ENCODE data around the gene TMEM234. TPM values are rescaled to one million over a fixed set of nuclear protein-coding genes. Genes with fewer than 3 reads are reported as not detected.

The TMEM234 gene
- total and polyA plus RNA-seq, 2 of the 13 experiments (the other 11 are each of a cell fraction or from before 2014, with no cell fraction given): 6.1 to 9.0 TPM

DNA sequence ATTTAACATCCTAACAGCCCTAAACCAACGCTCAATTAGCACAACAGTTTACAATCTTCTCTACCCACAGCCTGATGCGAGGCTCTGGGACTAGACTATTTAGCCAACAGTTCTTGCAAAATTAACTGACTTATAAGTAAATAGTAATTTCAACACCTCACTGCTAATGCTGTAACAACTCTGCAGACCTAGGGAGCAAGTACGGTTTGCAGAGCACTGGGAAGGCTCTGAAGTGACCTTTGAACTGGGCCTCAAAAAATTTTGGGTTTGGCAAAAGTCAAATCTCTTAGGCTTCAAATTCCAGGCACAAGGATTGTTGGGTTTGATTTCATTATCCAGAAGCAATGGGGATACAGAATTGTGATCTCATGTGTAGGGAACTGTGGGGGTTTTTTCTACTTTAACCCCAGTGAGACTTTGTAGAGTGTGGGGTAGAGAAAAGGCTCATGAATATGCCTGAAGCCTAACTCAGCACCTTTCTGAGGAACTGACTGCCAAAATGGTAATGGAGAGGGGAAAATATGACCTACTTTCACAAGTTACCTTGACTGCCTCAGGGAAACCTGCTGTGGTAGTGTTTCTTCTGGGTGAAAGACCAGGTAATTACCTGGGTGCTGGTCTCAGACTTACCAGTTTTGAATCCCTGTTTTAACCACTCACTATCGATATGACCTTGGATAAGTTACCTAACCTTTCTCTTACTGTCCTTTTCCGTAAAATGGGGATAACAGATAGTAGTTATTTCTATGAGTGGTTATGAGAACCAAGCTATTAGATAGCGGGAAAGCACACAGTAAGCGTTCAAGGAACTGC lies 43.6 kb downstream of the TMEM234 start (continued):
- TF ChIP-seq, protein P1, sequence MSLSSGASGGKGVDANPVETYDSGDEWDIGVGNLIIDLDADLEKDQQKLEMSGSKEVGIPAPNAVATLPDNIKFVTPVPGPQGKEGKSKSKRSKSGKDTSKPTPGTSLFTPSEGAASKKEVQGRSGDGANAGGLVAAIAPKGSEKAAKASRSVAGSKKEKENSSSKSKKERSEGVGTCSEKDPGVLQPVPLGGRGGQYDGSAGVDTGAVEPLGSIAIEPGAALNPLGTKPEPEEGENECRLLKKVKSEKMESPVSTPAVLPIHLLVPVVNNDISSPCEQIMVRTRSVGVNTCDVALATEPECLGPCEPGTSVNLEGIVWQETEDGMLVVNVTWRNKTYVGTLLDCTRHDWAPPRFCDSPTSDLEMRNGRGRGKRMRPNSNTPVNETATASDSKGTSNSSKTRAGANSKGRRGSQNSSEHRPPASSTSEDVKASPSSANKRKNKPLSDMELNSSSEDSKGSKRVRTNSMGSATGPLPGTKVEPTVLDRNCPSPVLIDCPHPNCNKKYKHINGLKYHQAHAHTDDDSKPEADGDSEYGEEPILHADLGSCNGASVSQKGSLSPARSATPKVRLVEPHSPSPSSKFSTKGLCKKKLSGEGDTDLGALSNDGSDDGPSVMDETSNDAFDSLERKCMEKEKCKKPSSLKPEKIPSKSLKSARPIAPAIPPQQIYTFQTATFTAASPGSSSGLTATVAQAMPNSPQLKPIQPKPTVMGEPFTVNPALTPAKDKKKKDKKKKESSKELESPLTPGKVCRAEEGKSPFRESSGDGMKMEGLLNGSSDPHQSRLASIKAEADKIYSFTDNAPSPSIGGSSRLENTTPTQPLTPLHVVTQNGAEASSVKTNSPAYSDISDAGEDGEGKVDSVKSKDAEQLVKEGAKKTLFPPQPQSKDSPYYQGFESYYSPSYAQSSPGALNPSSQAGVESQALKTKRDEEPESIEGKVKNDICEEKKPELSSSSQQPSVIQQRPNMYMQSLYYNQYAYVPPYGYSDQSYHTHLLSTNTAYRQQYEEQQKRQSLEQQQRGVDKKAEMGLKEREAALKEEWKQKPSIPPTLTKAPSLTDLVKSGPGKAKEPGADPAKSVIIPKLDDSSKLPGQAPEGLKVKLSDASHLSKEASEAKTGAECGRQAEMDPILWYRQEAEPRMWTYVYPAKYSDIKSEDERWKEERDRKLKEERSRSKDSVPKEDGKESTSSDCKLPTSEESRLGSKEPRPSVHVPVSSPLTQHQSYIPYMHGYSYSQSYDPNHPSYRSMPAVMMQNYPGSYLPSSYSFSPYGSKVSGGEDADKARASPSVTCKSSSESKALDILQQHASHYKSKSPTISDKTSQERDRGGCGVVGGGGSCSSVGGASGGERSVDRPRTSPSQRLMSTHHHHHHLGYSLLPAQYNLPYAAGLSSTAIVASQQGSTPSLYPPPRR (CRISPR knock-in tag; IDR thresholded peaks at IDR 0.05; ENCODE audit: borderline replicate concordance): 0 out of 2 replicates have a peak, but pooled peaks have one; percentile 17
- TF ChIP-seq CEBPB (IDR thresholded peaks at IDR 0.05; ENCODE audit: borderline replicate concordance, low read depth, low read length) (peak; percentile 96), KDM1A (CRISPR knock-in tag; IDR thresholded peaks at IDR 0.05) (no peak), ZNF75D (CRISPR knock-in tag; IDR thresholded peaks at IDR 0.05; ENCODE audit: borderline replicate concordance) (no peak), ATM (IDR thresholded peaks at IDR 0.05; ENCODE audit: borderline replicate concordance) (no peak), ZNF124 (CRISPR knock-in tag; IDR thresholded peaks at IDR 0.05) (peak; percentile 31; the same call in 1 of the 2 replicates), SOX13 (IDR thresholded peaks at IDR 0.05) (no peak), SOX13 (CRISPR knock-in tag; conservative IDR thresholded peaks at IDR 0.05 in 1 of 2, IDR thresholded peaks at IDR 0.05 in 1 of 2) (peak in 1 of 2 experiments; percentile 27; a peak in 1 of 4 replicates), ZNF543 (CRISPR knock-in tag; IDR thresholded peaks at IDR 0.05) (no peak), ATF1 (CRISPR knock-in tag; IDR thresholded peaks at IDR 0.05) (0 out of 2 replicates have a peak, but pooled peaks have one; percentile 25), TAF1 (CRISPR knock-in tag; IDR thresholded peaks at IDR 0.05) (0 out of 2 replicates have a peak, but pooled peaks have one; percentile 15), ZNF777 (CRISPR knock-in tag; IDR thresholded peaks at IDR 0.05) (no peak), NONO (IDR thresholded peaks at IDR 0.05) (no peak), NONO (CRISPR knock-in tag; conservative IDR thresholded peaks at IDR 0.05) (0 out of 2 replicates have a peak, but pooled peaks have one; percentile 40), CEBPG (CRISPR knock-in tag; IDR thresholded peaks at IDR 0.05) (peak; percentile 90), ZFP36 (IDR thresholded peaks at IDR 0.05; ENCODE audit: borderline replicate concordance, low read depth, low read length, partially characterized antibody) (no peak)
- TF ChIP-seq, protein P2, sequence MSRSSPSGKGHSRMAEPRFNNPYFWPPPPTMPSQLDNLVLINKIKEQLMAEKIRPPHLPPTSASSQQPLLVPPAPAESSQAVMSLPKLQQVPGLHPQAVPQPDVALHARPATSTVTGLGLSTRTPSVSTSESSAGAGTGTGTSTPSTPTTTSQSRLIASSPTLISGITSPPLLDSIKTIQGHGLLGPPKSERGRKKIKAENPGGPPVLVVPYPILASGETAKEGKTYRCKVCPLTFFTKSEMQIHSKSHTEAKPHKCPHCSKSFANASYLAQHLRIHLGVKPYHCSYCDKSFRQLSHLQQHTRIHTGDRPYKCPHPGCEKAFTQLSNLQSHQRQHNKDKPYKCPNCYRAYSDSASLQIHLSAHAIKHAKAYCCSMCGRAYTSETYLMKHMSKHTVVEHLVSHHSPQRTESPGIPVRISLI (CRISPR knock-in tag; IDR thresholded peaks at IDR 0.05; ENCODE audit: borderline replicate concordance): no peak
- TF ChIP-seq, protein P3, sequence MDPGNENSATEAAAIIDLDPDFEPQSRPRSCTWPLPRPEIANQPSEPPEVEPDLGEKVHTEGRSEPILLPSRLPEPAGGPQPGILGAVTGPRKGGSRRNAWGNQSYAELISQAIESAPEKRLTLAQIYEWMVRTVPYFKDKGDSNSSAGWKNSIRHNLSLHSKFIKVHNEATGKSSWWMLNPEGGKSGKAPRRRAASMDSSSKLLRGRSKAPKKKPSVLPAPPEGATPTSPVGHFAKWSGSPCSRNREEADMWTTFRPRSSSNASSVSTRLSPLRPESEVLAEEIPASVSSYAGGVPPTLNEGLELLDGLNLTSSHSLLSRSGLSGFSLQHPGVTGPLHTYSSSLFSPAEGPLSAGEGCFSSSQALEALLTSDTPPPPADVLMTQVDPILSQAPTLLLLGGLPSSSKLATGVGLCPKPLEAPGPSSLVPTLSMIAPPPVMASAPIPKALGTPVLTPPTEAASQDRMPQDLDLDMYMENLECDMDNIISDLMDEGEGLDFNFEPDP (CRISPR knock-in tag; conservative IDR thresholded peaks at IDR 0.05): 0 out of 2 replicates have a peak, but pooled peaks have one; percentile 11
- TF ChIP-seq, protein P4, sequence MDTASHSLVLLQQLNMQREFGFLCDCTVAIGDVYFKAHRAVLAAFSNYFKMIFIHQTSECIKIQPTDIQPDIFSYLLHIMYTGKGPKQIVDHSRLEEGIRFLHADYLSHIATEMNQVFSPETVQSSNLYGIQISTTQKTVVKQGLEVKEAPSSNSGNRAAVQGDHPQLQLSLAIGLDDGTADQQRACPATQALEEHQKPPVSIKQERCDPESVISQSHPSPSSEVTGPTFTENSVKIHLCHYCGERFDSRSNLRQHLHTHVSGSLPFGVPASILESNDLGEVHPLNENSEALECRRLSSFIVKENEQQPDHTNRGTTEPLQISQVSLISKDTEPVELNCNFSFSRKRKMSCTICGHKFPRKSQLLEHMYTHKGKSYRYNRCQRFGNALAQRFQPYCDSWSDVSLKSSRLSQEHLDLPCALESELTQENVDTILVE (CRISPR knock-in tag; IDR thresholded peaks at IDR 0.05): peak; percentile 71; the same call in 1 of the 2 replicates
